Left ventricle myocardium inferior (tissue), 1 donor: ENCODE results near the gene NRG3. TPM values are rescaled to one million over a fixed set of nuclear protein-coding genes. Genes with fewer than 3 reads are reported as not detected.
A peak's percentile ranks its signal among the peaks of the same experiment; 100 is the strongest.

Experiments used
- DNase-seq: peaks from one replicate; pipeline ENCODE4 v3.0.0-alpha.2; 2020
- H3K27ac ChIP-seq: fragments of 200-600 bp; replicated peaks from 2 replicates; pipeline ENCODE4 v1.8.0; 2021
- H3K27me3 ChIP-seq: fragments of 200-600 bp; 2 replicates; pipeline ENCODE4 v1.8.0; 2021; ENCODE audit warnings: low read depth
- H3K36me3 ChIP-seq: fragments of 200-600 bp; 2 replicates; pipeline ENCODE4 v1.8.0; 2021
- H3K4me1 ChIP-seq: fragments of 200-600 bp; 2 replicates; pipeline ENCODE4 v1.8.0; 2021
- H3K4me3 ChIP-seq: fragments of 200-600 bp; 2 replicates; pipeline ENCODE4 v1.8.0; 2021; ENCODE audit warnings: mild to moderate bottlenecking, moderate library complexity
- H3K9me3 ChIP-seq: fragments of 200-600 bp; replicated peaks from 2 replicates; pipeline ENCODE4 v1.8.0; 2021
- intact Hi-C: fragments of 100-400 bp; cut with micrococcal nuclease; formaldehyde crosslinking; loops from one replicate; pipeline ENCODE4 v1.11.0; 2022
- total RNA-seq: library from RNA; stranded (reverse); fragmentation: NEBNext Ultra II Directional; extraction: Animal tissue kit (Norgen Biotek cat#: 25700); gene quantifications from one replicate; pipeline ENCODE4 v1.2.1, GENCODE V29; 2021
- TF ChIP-seq, protein P1 (sequence below): fragments of 200-600 bp; IDR thresholded peaks from 2 replicates; pipeline ENCODE4 v1.8.0; 2021; ENCODE audit warnings: antibody characterized with exemption, mild to moderate bottlenecking, borderline replicate concordance
- donor health status: DM: no; HTN: yes; CAD: no; lungs with severe emphysema.

Gene NRG3
- total RNA-seq, 1 donor from 2014 or later: 0.11 TPM

DNA sequence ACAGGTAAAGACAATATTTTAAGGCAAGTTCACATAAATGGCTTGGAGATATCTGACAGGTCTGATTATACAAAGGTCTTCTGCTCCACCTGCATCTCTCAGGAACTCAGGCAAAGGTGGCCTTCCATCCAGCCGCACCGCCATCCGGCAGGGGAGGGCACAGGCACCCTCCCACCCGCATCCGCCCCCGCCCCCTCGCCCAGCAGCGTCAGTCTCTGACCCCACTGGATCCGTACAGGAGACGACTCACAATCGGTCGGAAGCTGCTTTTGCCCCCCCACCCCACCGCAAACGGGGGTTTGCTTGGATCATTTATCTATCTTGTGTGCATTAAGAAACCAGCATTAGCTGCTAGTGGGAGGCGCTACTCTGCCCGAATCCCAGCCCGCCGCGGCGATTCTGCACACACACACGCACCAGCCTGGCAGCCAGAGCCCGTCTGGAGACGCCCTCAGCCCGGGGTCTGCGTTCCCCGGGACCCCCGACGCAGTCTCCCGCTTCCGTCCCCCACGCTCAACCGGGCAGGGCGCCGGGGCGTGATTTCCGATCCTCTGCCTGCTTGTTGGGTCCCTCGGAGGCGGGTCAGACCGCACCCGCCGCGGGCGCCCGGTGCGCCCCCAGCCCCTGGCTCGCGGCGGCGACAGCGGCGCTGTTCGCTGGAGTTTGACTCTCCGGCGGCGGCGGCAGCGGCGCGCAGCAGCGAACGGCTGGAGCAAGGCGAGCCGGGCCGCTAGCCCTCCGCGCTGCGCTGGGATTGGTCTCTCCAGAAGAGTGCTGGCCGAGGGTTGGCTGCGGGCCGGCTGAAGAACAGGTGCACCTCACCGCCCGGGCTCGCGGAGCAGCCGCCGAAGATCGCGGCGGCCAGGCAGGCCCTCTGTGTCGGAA, 820 bp upstream of the NRG3 start:
- Histone ChIP-seq H3K4me1 (peaks cover 22% of the 10 kb centered on the region), H3K9me3 (no peaks in the 10 kb centered on the region), H3K4me3 (peak overlapping the region; percentile 58), H3K27me3 (peaks cover 84% of the 10 kb centered on the region), H3K36me3 (no peaks in the 10 kb centered on the region), H3K27ac (no peak overlapping the region)
- intact Hi-C loops: no loop called here
- DNase-seq: peak; percentile 29
- TF ChIP-seq, protein P1, sequence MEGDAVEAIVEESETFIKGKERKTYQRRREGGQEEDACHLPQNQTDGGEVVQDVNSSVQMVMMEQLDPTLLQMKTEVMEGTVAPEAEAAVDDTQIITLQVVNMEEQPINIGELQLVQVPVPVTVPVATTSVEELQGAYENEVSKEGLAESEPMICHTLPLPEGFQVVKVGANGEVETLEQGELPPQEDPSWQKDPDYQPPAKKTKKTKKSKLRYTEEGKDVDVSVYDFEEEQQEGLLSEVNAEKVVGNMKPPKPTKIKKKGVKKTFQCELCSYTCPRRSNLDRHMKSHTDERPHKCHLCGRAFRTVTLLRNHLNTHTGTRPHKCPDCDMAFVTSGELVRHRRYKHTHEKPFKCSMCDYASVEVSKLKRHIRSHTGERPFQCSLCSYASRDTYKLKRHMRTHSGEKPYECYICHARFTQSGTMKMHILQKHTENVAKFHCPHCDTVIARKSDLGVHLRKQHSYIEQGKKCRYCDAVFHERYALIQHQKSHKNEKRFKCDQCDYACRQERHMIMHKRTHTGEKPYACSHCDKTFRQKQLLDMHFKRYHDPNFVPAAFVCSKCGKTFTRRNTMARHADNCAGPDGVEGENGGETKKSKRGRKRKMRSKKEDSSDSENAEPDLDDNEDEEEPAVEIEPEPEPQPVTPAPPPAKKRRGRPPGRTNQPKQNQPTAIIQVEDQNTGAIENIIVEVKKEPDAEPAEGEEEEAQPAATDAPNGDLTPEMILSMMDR: no peak

DNA sequence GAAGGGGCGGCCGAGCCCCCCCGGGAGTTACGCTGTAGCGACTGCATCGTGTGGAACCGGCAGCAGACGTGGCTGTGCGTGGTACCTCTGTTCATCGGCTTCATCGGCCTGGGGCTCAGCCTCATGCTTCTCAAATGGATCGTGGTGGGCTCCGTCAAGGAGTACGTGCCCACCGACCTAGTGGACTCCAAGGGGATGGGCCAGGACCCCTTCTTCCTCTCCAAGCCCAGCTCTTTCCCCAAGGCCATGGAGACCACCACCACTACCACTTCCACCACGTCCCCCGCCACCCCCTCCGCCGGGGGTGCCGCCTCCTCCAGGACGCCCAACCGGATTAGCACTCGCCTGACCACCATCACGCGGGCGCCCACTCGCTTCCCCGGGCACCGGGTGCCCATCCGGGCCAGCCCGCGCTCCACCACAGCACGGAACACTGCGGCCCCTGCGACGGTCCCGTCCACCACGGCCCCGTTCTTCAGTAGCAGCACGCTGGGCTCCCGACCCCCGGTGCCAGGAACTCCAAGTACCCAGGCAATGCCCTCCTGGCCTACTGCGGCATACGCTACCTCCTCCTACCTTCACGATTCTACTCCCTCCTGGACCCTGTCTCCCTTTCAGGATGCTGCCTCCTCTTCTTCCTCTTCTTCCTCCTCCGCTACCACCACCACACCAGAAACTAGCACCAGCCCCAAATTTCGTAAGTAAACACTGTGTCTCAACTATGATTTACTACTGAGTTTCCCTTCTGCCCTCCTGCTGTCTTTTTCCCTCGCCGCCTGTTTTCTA, 666 bp downstream of the NRG3 start:
- H3K36me3 ChIP-seq: no peaks in the 10 kb centered on the region
- DNase-seq: no peak
- no peak overlapping the region for H3K27ac ChIP-seq
- H3K9me3 ChIP-seq: no peaks in the 10 kb centered on the region
- TF ChIP-seq, protein P1: no peak
- intact Hi-C loops: no loop called here
- peak overlapping the region; percentile 58 for H3K4me3 ChIP-seq
- H3K27me3 ChIP-seq: peaks cover 97% of the 10 kb centered on the region
- peaks cover 22% of the 10 kb centered on the region for H3K4me1 ChIP-seq

DNA sequence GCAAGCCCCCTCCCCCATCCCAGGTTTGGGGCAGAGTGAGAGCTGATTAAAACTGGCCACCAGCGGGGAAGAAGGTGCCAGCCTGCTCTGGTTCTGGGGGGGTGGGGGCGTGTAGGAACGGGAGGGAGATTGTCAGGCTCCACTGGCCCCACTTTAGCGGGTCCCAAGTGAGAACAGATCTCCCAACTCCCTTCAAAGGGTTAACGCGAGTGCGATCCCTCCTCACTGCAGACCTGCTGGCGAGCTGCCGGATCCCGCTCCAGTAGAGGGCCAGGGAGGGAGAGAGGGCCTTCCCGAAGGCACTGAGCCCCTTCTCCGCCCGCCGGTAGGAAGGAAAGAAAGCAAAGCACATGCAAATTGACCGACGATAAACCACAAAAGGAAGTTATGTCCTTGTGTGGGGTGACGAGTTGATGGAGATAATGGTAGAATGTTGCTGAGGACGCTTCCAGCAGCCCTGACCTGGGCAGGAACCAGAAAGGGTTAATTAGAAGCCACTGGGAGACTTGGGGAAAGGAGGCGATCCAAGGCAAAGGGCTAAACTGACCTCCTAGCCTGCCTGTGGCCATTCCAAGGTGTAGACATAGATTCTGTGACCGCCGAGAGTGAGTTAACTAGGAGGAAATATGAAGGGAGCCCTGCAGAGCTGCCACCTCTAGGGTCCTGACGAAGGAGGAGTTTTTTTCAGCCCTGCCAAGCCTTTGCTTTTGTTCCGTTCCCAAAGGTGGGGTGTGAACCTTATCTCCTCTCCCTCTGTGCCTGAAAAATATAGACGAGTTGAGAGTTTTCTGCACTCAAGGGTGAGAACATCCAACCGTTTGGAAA, 1.5 kb downstream of the NRG3 start:
- Histone ChIP-seq H3K36me3 (no peaks in the 10 kb centered on the region), H3K27ac (no peak overlapping the region), H3K27me3 (peaks cover 96% of the 10 kb centered on the region), H3K4me3 (peak overlapping the region; percentile 58), H3K9me3 (no peaks in the 10 kb centered on the region), H3K4me1 (peaks cover 22% of the 10 kb centered on the region)
- no peak for DNase-seq
- TF ChIP-seq, protein P1: no peak
- intact Hi-C loops: no loop called here

DNA sequence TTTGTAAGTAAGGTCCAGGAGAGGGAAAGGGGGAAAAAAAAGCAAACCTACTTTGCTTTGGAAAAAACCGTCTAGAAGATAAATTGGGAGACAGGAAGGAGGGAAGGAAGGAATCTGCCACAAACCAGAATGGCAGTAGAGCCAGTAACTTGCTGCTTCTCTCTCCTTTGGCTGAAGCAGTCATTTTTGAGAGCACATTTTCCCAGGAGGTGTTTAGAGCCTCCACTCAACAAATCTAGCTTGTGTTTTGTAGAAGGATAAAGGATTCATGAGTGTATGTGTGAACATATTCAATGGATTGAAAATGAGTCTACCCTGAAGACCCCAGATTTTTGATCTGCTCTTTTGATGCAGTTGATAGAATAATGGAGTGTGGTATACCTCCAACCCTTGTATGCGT, 2.6 kb downstream of the NRG3 start:
- H3K27me3 ChIP-seq: peaks cover 85% of the 10 kb centered on the region
- intact Hi-C loops: no loop called here

DNA sequence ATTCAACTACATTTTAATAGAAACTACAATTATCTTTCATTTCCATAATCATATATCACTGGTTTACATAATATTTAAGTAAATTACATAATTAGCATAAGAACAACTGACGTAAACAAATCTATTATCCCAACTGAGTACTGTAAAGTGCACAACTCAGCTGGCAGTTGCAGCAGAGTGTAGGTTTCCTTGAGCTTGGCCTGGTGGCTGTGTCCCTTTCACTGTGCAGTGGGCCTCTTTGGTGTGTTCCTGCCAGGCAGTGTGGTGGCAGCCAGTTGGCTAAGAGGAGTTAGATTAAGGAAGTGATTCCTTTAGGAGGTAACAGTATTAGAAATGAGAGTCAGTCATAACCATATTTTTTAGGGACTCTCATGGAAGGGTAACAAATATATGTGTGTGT, 7.0 kb downstream of the NRG3 start:
- H3K36me3 ChIP-seq: no peaks in the 10 kb centered on the region
- peaks cover 44% of the 10 kb centered on the region for H3K27me3 ChIP-seq
- no peaks in the 10 kb centered on the region for H3K9me3 ChIP-seq
- intact Hi-C loops: no loop called here
- no peak overlapping the region for H3K4me3 ChIP-seq
- H3K27ac ChIP-seq: no peak overlapping the region
- TF ChIP-seq, protein P1: no peak
- no peaks in the 10 kb centered on the region for H3K4me1 ChIP-seq
- no peak for DNase-seq

More for the DNA sequence above, 2.6 kb downstream of the NRG3 start:
- Histone ChIP-seq H3K4me3 (no peak overlapping the region), H3K27ac (no peak overlapping the region), H3K36me3 (no peaks in the 10 kb centered on the region), H3K9me3 (no peaks in the 10 kb centered on the region), H3K4me1 (peaks cover 22% of the 10 kb centered on the region)
- TF ChIP-seq, protein P1: no peak
- DNase-seq: no peak
